DND-41 (cell line): ENCODE results near the gene ENPP1.

Experiments used
- ATAC-seq: fragments of 200-7000 bp; cut with Tn5 transposase; 3 replicates; pipeline ENCODE4 v1.9.1; 2021; ENCODE audit warnings: low read depth; ENCODE audit not compliant: insufficient read depth
- DNase-seq: peaks from one replicate; pipeline ENCODE4 v3.0.0-alpha.2; 2020
- H2AFZ ChIP-seq: 2 replicates; pipeline ENCODE4 v1.6.0; 2012; ENCODE audit warnings: low read depth, low read length
- H3K27ac ChIP-seq: 2 replicates; pipeline ENCODE4 v1.5.1; 2012; ENCODE audit warnings: low read length, inconsistent platforms
- H3K27me3 ChIP-seq: fragments of 200-600 bp; sonication (generic); 2 replicates; pipeline ENCODE4 v1.6.0; 2012; ENCODE audit warnings: low read length, mild to moderate bottlenecking, inconsistent platforms; ENCODE audit not compliant: insufficient read depth, poor library complexity
- H3K36me3 ChIP-seq: 2 replicates; pipeline ENCODE4 v1.5.1; 2012; ENCODE audit warnings: low read length, inconsistent platforms; ENCODE audit not compliant: insufficient read depth
- H3K4me1 ChIP-seq: 2 replicates; pipeline ENCODE4 v1.5.1; 2012; ENCODE audit warnings: mild to moderate bottlenecking, low read length; ENCODE audit not compliant: insufficient read depth
- H3K4me2 ChIP-seq: 2 replicates; pipeline ENCODE4 v1.6.0; 2012; ENCODE audit warnings: mild to moderate bottlenecking, moderate library complexity, low read length, inconsistent platforms; ENCODE audit not compliant: insufficient read depth
- H3K4me3 ChIP-seq, 2 experiments: fragments of 200-600 bp in 1 of 2; shearing (Covaris generic) in 1 of 2; 2 replicates each; pipeline ENCODE4 v1.5.1; 2012 to 2016; ENCODE audit warnings: inconsistent platforms in 2 of 2, low read length in 2 of 2, mild to moderate bottlenecking in 2 of 2, low read depth in 1 of 2, moderate library complexity in 1 of 2
- H3K79me2 ChIP-seq: 2 replicates; pipeline ENCODE4 v1.6.0; 2012; ENCODE audit warnings: low read length, inconsistent platforms; ENCODE audit not compliant: insufficient read depth
- H3K9ac ChIP-seq: 2 replicates; pipeline ENCODE4 v1.6.0; 2012; ENCODE audit warnings: low read depth, mild to moderate bottlenecking, inconsistent platforms, low read length, moderate library complexity
- H3K9me3 ChIP-seq: 2 replicates; pipeline ENCODE4 v1.5.1; 2012; ENCODE audit warnings: low read length, moderate library complexity, mild to moderate bottlenecking, inconsistent platforms; ENCODE audit not compliant: insufficient read depth, severe bottlenecking
- H4K20me1 ChIP-seq: 2 replicates; pipeline ENCODE4 v1.6.0; 2012; ENCODE audit warnings: low read length; ENCODE audit not compliant: insufficient read depth
- CTCF ChIP-seq: IDR thresholded peaks from 2 replicates; pipeline ENCODE4 v1.5.1; 2012; ENCODE audit warnings: borderline replicate concordance, low read length, moderate library complexity, mild to moderate bottlenecking; ENCODE audit not compliant: poor library complexity, severe bottlenecking; ENCODE audit errors: extremely low read depth
- EZH2 ChIP-seq: IDR thresholded peaks from 3 replicates; pipeline ENCODE4 v1.6.1; 2012; ENCODE audit warnings: borderline replicate concordance, low read depth, mild to moderate bottlenecking, moderate library complexity, low read length, inconsistent platforms; ENCODE audit not compliant: severe bottlenecking

The ENPP1 gene

GRCh38 chr6:131816869-131817268, 9.0 kb downstream of the ENPP1 start:
- Histone ChIP-seq H3K9me3 (no peaks in the 10 kb centered on the region), H3K27ac (no peak overlapping the region), H3K4me1 (no peaks in the 10 kb centered on the region), H3K9ac (no peak overlapping the region), H2AFZ (no peak overlapping the region), H3K4me2 (no peak overlapping the region), H3K27me3 (peaks cover 4% of the 10 kb centered on the region), H3K36me3 (no peaks in the 10 kb centered on the region), H3K4me3 (no peak overlapping the region), H4K20me1 (no peaks in the 10 kb centered on the region), H3K79me2 (no peaks in the 10 kb centered on the region)
- no peak for ATAC-seq
- TF ChIP-seq CTCF (no peak), EZH2 (no peak)
- no peak for DNase-seq

- no peak overlapping the region for H3K9ac ChIP-seq
- no peaks in the 10 kb centered on the region for H3K79me2 ChIP-seq
- no peaks in the 10 kb centered on the region for H4K20me1 ChIP-seq
- H3K4me3 ChIP-seq = no peak overlapping the region
- H3K4me2 ChIP-seq = no peak overlapping the region
- peaks cover 2% of the 10 kb centered on the region for H3K27me3 ChIP-seq
- H3K36me3 ChIP-seq = no peaks in the 10 kb centered on the region
- H2AFZ ChIP-seq = no peak overlapping the region
- no peaks in the 10 kb centered on the region for H3K4me1 ChIP-seq
- no peak for TF ChIP-seq EZH2
- no peak for TF ChIP-seq CTCF
- ATAC-seq (no peak), DNase-seq (no peak)
- H3K9me3 ChIP-seq = no peaks in the 10 kb centered on the region
- H3K27ac ChIP-seq = no peak overlapping the region
These were observed 11.8 kb downstream of the ENPP1 start for GRCh38 chr6:131819572-131820124.

GRCh38 chr6:131821010-131821807, 13.4 kb downstream of the ENPP1 start:
- ATAC-seq = no peak
- H3K4me2 ChIP-seq = no peak overlapping the region
- H3K36me3 ChIP-seq = no peaks in the 10 kb centered on the region
- no peak overlapping the region for H3K4me3 ChIP-seq
- DNase-seq = no peak
- no peak overlapping the region for H2AFZ ChIP-seq
- no peaks in the 10 kb centered on the region for H3K9me3 ChIP-seq
- H3K4me1 ChIP-seq = no peaks in the 10 kb centered on the region
- no peaks in the 10 kb centered on the region for H3K79me2 ChIP-seq
- H3K27me3 ChIP-seq = peaks cover 2% of the 10 kb centered on the region
- no peaks in the 10 kb centered on the region for H4K20me1 ChIP-seq
- TF ChIP-seq EZH2 = no peak
- TF ChIP-seq CTCF = no peak
- no peak overlapping the region for H3K27ac ChIP-seq
- H3K9ac ChIP-seq = no peak overlapping the region
